K562 (cell line): Measurements from ENCODE around the gene TRAF3. TPM values are rescaled to one million over a fixed set of nuclear protein-coding genes. Genes with fewer than 3 reads are reported as not detected.

Experiments
- DNMT1 ChIP-seq: fragments of 450-650 bp; IDR thresholded peaks from 2 replicates; pipeline ENCODE4 v1.6.1; 2016; ENCODE audit warnings: antibody characterized with exemption, mild to moderate bottlenecking
- EGR1 ChIP-seq: fragments of 450-650 bp; conservative IDR thresholded peaks from 2 replicates; pipeline ENCODE4 v1.6.1; 2017; ENCODE audit warnings: mild to moderate bottlenecking
- HDAC8 ChIP-seq: fragments of 450-650 bp; IDR thresholded peaks from 2 replicates; pipeline ENCODE4 v1.6.1; 2016; ENCODE audit warnings: mild to moderate bottlenecking, missing genetic modification characterization, moderate library complexity, missing compliant biosample characterization
- HNRNPL ChIP-seq: fragments of 200-400 bp; formaldehyde crosslinking; IDR thresholded peaks from 2 replicates; pipeline ENCODE4 v1.6.1; 2017; ENCODE audit warnings: low read depth, mild to moderate bottlenecking, low read length
- HSF4 ChIP-seq: fragments of 250-450 bp; sonication (Bioruptor Pico); IDR thresholded peaks from 2 replicates; pipeline ENCODE4 v2.1.2; 2022; ENCODE audit warnings: mild to moderate bottlenecking, moderate library complexity, borderline replicate concordance
- MAFG ChIP-seq: fragments of 450-650 bp; conservative IDR thresholded peaks from 2 replicates; pipeline ENCODE4 v1.6.1; 2016; ENCODE audit warnings: missing genetic modification characterization, missing compliant biosample characterization
- NR1H2 ChIP-seq: sonication (generic); formaldehyde crosslinking; IDR thresholded peaks from 2 replicates; pipeline ENCODE4 v1.4.0; 2020; ENCODE audit warnings: mild to moderate bottlenecking, missing genetic modification reagents
- NR2F6 ChIP-seq: fragments of 450-650 bp; formaldehyde crosslinking; IDR thresholded peaks from 2 replicates; pipeline ENCODE4 v1.4.0; 2020; ENCODE audit warnings: mild to moderate bottlenecking
- PHF8 ChIP-seq: fragments of 200-600 bp; sonication (generic); IDR thresholded peaks from 2 replicates; pipeline ENCODE4 v1.6.1; 2012; ENCODE audit warnings: mixed run types, mild to moderate bottlenecking, inconsistent platforms, low read length, moderate library complexity, borderline replicate concordance
- RAD51 ChIP-seq: fragments of 450-650 bp; IDR thresholded peaks from 2 replicates; pipeline ENCODE4 v1.7.1; 2016; ENCODE audit warnings: low read depth, mild to moderate bottlenecking, borderline replicate concordance
- ZNF507 ChIP-seq: conservative IDR thresholded peaks from 2 replicates; pipeline ENCODE4 v1.6.1; 2017; ENCODE audit warnings: missing genetic modification characterization, missing compliant biosample characterization
- polyA plus RNA-seq, 8 experiments: library from polyadenylated mRNA; depleted of rRNA in 4 of 8; stranded (reverse) in 5 of 8; unstranded in 3 of 8; fragments of >200 nt; fragmentation: Nextera tagmentation in 2 of 8; fragmentation: Illumina TruSeq in 1 of 8; extraction: Ambion mirVana in 2 of 8; extraction: Trizol in 1 of 8; gene quantifications; 2 replicates each; pipeline versions ENCODE4 v1.2.1 to v1.2.3, GENCODE V29; 2011 to 2014; ENCODE audit warnings: inconsistent platforms in 1 of 8, missing spikeins in 1 of 8
- total RNA-seq, 7 experiments: library from RNA; depleted of rRNA in 6 of 7; stranded (reverse); fragments of >200 nt in 6 of 7; fragmentation: Illumina TruSeq in 2 of 7; extraction: Trizol in 2 of 7; gene quantifications; 2 replicates each; pipeline versions ENCODE4 v1.2.1 to v1.2.3, GENCODE V29; 2011 to 2021; ENCODE audit warnings: low replicate concordance in 1 of 7
- TF ChIP-seq, protein P1 (sequence below): sonication (generic); formaldehyde crosslinking; IDR thresholded peaks from 2 replicates; pipeline ENCODE4 v1.8.1; 2023; ENCODE audit warnings: missing genetic modification reagents, mild to moderate bottlenecking, borderline replicate concordance
- TF ChIP-seq, protein P2 (sequence below), 3 experiments: IDR thresholded peaks in 2 of 3; conservative IDR thresholded peaks in 1 of 3; 2 replicates each; pipeline ENCODE4 v1.5.1; 2011 to 2012; ENCODE audit warnings: low read length in 3 of 3, mild to moderate bottlenecking in 3 of 3, control low read depth in 2 of 3, improper control_type of control experiment in 1 of 3, inconsistent platforms in 1 of 3, low read depth in 1 of 3, mixed read lengths in 1 of 3, moderate library complexity in 1 of 3; ENCODE audit not compliant: insufficient read depth in 2 of 3
- TF ChIP-seq, protein P3 (sequence below): fragments of 450-650 bp; formaldehyde crosslinking; IDR thresholded peaks from 2 replicates; pipeline ENCODE4 v1.4.0; 2020; ENCODE audit warnings: mild to moderate bottlenecking, moderate library complexity
- TF ChIP-seq, protein P4 (sequence below): fragments of 150-350 bp; IDR thresholded peaks from 2 replicates; pipeline ENCODE4 v1.6.1; 2014; ENCODE audit warnings: low read depth, mild to moderate bottlenecking, low read length, borderline replicate concordance
- TF ChIP-seq, protein P5 (sequence below): sonication (generic); formaldehyde crosslinking; IDR thresholded peaks from 2 replicates; pipeline ENCODE4 v1.8.0; 2022; ENCODE audit warnings: mild to moderate bottlenecking, missing genetic modification reagents

The TRAF3 gene
- total and polyA plus RNA-seq, 9 of the 15 experiments (the other 6 are each of a cell fraction or from before 2014, with no cell fraction given) = 0.52 to 21.3 (median 9.9) TPM

DNA sequence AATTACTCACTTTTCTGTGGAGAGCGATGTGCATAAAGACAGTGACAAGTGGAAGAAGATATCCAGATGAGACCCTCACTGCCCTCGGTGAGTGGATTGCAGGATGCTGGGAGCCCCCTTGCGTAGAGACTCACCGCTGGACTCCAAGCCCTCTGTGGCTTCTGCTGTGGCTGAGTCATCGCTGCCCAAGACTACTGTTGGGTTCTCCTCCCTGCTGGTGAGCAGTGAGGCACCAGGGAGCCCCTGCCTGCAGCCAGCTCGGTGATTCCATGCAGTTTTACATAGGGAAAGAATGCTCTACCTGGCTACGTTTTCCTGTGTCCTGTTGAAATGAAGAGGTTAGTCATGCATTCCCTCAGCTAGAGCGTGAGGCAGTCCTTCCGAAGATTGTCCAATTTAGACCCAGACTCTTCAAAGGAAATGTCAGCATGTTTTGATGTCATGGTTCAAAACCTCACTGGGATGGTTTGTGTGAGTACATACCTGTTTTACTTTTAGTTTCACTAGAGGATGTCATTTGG is 28.2 kb downstream of the TRAF3 start (continued):
- TF ChIP-seq, protein P1, sequence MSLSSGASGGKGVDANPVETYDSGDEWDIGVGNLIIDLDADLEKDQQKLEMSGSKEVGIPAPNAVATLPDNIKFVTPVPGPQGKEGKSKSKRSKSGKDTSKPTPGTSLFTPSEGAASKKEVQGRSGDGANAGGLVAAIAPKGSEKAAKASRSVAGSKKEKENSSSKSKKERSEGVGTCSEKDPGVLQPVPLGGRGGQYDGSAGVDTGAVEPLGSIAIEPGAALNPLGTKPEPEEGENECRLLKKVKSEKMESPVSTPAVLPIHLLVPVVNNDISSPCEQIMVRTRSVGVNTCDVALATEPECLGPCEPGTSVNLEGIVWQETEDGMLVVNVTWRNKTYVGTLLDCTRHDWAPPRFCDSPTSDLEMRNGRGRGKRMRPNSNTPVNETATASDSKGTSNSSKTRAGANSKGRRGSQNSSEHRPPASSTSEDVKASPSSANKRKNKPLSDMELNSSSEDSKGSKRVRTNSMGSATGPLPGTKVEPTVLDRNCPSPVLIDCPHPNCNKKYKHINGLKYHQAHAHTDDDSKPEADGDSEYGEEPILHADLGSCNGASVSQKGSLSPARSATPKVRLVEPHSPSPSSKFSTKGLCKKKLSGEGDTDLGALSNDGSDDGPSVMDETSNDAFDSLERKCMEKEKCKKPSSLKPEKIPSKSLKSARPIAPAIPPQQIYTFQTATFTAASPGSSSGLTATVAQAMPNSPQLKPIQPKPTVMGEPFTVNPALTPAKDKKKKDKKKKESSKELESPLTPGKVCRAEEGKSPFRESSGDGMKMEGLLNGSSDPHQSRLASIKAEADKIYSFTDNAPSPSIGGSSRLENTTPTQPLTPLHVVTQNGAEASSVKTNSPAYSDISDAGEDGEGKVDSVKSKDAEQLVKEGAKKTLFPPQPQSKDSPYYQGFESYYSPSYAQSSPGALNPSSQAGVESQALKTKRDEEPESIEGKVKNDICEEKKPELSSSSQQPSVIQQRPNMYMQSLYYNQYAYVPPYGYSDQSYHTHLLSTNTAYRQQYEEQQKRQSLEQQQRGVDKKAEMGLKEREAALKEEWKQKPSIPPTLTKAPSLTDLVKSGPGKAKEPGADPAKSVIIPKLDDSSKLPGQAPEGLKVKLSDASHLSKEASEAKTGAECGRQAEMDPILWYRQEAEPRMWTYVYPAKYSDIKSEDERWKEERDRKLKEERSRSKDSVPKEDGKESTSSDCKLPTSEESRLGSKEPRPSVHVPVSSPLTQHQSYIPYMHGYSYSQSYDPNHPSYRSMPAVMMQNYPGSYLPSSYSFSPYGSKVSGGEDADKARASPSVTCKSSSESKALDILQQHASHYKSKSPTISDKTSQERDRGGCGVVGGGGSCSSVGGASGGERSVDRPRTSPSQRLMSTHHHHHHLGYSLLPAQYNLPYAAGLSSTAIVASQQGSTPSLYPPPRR (CRISPR knock-in tag) = no peak
- TF ChIP-seq NR1H2 = no peak
- TF ChIP-seq RAD51 = no peak
- no peak for TF ChIP-seq HDAC8
- TF ChIP-seq EGR1 = no peak
- TF ChIP-seq PHF8 = no peak
- no peak for TF ChIP-seq NR2F6 (CRISPR knock-in tag)
- no peak for TF ChIP-seq MAFG (tag)
- TF ChIP-seq, protein P2, sequence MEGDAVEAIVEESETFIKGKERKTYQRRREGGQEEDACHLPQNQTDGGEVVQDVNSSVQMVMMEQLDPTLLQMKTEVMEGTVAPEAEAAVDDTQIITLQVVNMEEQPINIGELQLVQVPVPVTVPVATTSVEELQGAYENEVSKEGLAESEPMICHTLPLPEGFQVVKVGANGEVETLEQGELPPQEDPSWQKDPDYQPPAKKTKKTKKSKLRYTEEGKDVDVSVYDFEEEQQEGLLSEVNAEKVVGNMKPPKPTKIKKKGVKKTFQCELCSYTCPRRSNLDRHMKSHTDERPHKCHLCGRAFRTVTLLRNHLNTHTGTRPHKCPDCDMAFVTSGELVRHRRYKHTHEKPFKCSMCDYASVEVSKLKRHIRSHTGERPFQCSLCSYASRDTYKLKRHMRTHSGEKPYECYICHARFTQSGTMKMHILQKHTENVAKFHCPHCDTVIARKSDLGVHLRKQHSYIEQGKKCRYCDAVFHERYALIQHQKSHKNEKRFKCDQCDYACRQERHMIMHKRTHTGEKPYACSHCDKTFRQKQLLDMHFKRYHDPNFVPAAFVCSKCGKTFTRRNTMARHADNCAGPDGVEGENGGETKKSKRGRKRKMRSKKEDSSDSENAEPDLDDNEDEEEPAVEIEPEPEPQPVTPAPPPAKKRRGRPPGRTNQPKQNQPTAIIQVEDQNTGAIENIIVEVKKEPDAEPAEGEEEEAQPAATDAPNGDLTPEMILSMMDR (IDR thresholded peaks at IDR 0.05 in 2 of 3, conservative IDR thresholded peaks at IDR 0.05 in 1 of 3; ENCODE audit: insufficient read depth in 2 of 3, low read depth in 1 of 3, low read length in 3 of 3) = peak in 1 of 3 experiments; percentile 14; a peak in 1 of 6 replicates
- TF ChIP-seq, protein P3, sequence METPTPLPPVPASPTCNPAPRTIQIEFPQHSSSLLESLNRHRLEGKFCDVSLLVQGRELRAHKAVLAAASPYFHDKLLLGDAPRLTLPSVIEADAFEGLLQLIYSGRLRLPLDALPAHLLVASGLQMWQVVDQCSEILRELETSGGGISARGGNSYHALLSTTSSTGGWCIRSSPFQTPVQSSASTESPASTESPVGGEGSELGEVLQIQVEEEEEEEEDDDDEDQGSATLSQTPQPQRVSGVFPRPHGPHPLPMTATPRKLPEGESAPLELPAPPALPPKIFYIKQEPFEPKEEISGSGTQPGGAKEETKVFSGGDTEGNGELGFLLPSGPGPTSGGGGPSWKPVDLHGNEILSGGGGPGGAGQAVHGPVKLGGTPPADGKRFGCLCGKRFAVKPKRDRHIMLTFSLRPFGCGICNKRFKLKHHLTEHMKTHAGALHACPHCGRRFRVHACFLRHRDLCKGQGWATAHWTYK = no peak
- TF ChIP-seq, protein P4, sequence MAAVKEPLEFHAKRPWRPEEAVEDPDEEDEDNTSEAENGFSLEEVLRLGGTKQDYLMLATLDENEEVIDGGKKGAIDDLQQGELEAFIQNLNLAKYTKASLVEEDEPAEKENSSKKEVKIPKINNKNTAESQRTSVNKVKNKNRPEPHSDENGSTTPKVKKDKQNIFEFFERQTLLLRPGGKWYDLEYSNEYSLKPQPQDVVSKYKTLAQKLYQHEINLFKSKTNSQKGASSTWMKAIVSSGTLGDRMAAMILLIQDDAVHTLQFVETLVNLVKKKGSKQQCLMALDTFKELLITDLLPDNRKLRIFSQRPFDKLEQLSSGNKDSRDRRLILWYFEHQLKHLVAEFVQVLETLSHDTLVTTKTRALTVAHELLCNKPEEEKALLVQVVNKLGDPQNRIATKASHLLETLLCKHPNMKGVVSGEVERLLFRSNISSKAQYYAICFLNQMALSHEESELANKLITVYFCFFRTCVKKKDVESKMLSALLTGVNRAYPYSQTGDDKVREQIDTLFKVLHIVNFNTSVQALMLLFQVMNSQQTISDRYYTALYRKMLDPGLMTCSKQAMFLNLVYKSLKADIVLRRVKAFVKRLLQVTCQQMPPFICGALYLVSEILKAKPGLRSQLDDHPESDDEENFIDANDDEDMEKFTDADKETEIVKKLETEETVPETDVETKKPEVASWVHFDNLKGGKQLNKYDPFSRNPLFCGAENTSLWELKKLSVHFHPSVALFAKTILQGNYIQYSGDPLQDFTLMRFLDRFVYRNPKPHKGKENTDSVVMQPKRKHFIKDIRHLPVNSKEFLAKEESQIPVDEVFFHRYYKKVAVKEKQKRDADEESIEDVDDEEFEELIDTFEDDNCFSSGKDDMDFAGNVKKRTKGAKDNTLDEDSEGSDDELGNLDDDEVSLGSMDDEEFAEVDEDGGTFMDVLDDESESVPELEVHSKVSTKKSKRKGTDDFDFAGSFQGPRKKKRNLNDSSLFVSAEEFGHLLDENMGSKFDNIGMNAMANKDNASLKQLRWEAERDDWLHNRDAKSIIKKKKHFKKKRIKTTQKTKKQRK = no peak
- no peak for TF ChIP-seq HNRNPL
- TF ChIP-seq ZNF507 (tag) = no peak
- TF ChIP-seq, protein P5, sequence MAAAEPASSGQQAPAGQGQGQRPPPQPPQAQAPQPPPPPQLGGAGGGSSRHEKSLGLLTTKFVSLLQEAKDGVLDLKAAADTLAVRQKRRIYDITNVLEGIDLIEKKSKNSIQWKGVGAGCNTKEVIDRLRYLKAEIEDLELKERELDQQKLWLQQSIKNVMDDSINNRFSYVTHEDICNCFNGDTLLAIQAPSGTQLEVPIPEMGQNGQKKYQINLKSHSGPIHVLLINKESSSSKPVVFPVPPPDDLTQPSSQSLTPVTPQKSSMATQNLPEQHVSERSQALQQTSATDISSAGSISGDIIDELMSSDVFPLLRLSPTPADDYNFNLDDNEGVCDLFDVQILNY (CRISPR knock-in tag) = no peak
- no peak for TF ChIP-seq DNMT1
- TF ChIP-seq HSF4 (CRISPR knock-in tag) = no peak
